T-helper 22 cell (primary cell): Measurements from ENCODE around the gene ALMS1.
"Not testable (repeated sequence)": the region's sequence is repeated elsewhere in the genome, so short reads cannot be mapped to it uniquely, and the experiment has no call there.

Source experiments
- DNase-seq: peaks from one replicate; pipeline ENCODE4 v3.0.0-alpha.2; 2020; ENCODE audit warnings: low read depth

Gene ALMS1

DNA sequence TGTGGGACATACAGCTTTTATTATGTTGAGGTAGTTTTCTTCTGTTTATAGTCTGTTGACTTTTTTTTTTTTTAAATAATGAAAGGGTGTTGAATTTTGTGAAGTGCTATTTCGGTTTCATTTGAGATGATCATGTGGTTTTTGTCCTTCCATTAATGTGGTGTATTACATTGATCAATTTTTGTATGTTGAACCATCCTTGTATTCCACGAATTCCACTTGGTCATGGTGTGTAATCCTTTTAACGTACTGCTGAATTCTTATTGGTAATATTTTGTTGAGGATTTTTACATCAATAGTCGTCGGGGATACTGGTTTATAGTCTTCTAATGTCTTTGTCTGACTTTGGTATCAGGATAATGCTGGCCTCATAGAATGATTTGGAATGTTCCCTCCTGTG, 18.8 kb downstream of the ALMS1 start:
- DNase-seq, result no peak

GRCh38 chr2:73406996-73407395, 21.4 kb downstream of the ALMS1 start:
- no peak for DNase-seq

GRCh38 chr2:73408198-73408597, 22.6 kb downstream of the ALMS1 start:
- no peak for DNase-seq

GRCh38 chr2:73414696-73415095, 29.1 kb downstream of the ALMS1 start:
- no peak for DNase-seq

GRCh38 chr2:73415906-73416305, 30.3 kb downstream of the ALMS1 start:
- DNase-seq, result no peak

DNA sequence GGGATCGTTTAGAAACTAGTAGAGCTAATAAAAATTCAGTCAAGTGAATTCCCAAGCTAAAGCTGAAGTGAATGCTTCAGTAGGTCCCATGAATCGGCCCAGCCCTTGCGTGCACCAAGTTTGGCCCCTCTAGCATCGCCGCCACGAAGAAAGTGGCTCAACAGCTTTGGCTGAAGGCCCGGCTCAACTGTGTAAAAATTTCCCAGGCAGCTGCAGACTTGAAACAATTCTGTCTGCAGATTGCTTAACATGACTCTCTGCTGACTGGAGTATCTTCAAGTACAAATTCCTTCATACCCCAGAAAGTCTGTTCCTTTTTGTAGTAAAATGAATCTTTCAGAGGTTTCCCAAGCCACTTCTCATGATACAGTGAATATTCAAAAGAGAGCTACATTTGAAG, 32.7 kb downstream of the ALMS1 start:
- DNase-seq, result no peak

- DNase-seq, result no peak
Measured at GRCh38 chr2:73423913-73424312, 38.3 kb downstream of the ALMS1 start.

DNA sequence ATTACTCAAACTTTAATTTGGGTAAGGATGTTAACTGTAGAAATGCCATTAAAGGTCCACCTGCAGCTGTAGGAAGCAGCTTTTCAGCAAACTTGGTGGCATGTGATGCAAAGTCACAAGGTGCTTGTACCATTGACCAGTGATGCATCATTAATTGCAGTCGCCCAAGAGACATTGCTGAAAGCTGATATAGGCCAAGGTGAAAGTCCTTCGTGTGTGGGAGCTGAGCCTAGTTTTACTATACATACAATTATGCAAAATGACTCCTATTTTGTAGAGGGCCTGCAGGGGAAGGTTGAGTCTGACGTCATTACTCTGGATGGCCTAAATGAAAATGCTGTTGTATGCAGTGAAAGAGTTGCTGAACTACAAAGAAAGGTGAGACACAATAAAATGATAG, 40.5 kb downstream of the ALMS1 start:
- no peak for DNase-seq

DNA sequence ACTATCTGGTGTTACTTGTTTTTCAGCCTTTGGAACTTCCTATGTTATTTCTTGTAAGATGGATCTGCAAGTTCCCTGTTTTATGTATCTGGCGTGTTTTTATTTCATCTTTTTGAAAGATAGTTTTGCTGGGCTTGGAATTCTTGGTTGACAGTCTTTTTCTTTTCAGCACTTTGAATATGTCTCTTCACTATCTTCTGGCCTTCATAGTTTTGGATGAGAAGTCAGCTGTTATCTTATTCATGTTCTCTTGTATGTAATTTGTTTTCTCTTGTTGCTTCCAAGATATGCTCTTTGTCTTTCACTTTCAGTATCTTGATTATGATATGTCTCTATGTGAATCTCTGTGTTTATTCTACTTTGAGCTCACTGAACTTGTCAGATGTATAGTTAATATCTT, 50.4 kb downstream of the ALMS1 start:
- no peak for DNase-seq

GRCh38 chr2:73444202-73444601, 58.6 kb downstream of the ALMS1 start:
- no peak for DNase-seq

- DNase-seq, result no peak
Measured at GRCh38 chr2:73448856-73449255, 63.2 kb downstream of the ALMS1 start.

DNA sequence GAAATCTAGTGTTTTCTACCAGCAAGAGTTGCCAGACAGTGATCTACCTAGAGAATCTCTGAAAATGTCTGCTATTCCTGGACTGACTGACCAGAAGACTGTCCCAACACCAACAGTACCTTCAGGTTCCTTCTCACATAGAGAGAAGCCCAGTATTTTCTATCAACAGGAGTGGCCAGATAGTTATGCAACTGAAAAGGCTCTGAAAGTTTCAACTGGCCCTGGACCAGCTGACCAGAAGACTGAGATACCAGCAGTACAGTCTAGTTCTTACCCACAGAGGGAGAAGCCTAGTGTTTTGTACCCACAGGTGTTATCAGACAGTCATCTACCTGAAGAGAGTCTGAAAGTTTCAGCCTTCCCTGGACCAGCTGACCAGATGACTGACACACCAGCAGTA, 63.8 kb downstream of the ALMS1 start:
- DNase-seq, result no peak

- no peak for DNase-seq
Measured at GRCh38 chr2:73451263-73451972, 65.8 kb downstream of the ALMS1 start.

DNA sequence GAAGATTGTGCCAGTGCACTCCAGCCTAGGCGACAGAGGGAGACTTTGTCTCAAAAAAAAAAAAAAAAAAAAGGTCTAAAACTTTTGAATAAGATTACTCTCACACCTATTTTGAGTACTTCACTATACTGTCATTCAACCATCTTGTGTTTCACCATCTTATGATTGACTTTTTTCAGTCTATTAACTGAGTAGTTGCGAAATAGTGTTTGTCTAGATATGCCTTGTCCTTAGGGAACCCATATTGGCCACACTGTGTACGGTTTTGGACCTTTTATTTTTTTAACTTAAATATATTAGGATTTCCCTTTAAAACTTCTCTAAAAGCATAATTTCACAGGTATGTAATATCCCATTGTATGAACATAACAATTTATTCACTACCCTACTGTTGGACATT, 72.3 kb downstream of the ALMS1 start:
- DNase-seq, result no peak

GRCh38 chr2:73462388-73462787, 76.8 kb downstream of the ALMS1 start:
- not testable (repeated sequence) for DNase-seq

DNA sequence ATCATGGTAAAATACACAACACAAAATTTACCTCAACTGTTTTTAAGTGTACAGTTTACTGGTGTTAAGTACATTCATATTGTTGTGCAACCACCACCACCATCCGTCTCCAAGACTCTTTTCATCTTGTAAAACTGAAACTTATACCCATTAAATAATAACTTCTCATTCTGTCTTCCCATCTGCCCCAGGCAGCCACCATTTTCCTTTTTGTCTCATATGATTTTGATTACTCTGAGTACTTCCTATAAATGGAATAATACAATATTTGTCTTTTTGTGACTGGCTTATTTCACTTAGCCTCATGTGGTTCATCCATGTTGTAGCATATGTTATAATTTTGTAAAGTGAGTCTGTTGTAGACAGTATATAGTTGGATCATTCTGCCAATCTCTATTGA, 82.7 kb downstream of the ALMS1 start:
- DNase-seq, result no peak

GRCh38 chr2:73483874-73484273, 98.2 kb downstream of the ALMS1 start:
- DNase-seq, result not testable (repeated sequence)

DNA sequence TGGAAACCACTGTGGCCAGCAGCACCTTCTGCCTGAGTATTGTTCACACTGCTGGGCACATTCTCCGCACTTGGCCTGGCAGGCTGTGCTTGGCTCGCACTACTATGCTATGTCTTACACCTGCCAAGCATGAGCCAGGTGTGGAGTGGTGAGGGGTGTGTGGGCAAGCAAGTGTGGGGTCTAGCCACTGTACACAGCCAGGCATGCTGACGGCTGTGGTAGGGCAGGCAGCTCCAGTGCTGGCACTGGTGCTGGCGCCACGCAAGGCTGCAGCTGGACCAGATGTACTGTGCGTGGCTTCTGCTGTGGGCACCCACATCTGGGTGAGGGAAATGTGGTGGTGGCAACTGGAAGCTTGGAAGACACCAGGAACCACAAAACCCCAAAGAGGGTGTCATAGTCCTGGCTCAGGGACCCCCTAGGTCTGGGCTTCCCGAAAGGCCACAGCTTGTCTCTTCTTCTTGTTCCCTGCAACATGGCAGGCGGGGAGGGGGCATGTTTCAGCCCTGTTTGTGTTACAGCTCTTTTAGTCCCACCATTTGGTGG, 101.5 kb downstream of the ALMS1 start:
- no peak for DNase-seq

GRCh38 chr2:73488079-73488478, 102.4 kb downstream of the ALMS1 start:
- no peak for DNase-seq

DNA sequence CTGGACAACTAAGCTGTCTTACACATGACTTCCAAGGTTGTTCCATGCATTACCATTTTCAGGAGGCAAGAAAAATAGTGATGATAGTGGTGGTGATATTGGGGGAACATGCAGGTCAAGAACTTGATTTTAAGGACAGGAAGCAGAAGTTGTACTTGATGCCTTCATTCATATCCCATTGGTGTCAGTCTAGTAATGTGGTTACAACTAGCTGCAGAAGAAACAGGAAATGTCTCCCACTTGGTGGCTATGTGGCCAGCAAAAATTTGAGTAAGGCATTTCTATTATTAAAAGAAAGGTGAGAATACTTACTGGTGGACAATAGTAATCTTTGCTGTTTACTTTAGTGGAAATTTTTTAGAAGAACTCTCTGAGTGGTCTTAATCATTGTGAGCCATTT, 103.4 kb downstream of the ALMS1 start:
- DNase-seq, result no peak

GRCh38 chr2:73494031-73494430, 108.4 kb downstream of the ALMS1 start:
- DNase-seq, result no peak

- no peak for DNase-seq
Measured at GRCh38 chr2:73503992-73504570, 118.4 kb downstream of the ALMS1 start.

DNA sequence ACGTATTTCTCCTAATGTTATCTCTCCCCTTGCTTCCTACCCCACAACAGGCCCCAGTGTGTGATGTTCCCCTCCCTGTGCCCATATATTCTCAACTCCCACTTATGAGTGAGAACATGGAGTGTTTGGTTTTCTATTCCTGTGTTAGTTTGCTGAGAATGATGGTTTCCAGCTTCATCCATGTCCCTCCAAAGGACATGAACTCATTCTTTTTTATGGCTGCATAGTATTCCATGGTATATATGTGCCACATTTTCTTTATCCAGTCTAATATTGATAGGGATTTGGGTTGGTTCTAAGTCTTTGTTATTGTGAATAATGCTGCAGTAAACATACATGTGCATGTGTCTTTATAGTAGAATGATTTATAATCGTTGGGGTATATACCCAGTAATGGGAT, 119.2 kb downstream of the ALMS1 start:
- not testable (repeated sequence) for DNase-seq

GRCh38 chr2:73510470-73510869, 124.8 kb downstream of the ALMS1 start:
- DNase-seq, result not testable (repeated sequence)
